ENCODE data around the gene SLC25A1.

The SLC25A1 gene

DNA sequence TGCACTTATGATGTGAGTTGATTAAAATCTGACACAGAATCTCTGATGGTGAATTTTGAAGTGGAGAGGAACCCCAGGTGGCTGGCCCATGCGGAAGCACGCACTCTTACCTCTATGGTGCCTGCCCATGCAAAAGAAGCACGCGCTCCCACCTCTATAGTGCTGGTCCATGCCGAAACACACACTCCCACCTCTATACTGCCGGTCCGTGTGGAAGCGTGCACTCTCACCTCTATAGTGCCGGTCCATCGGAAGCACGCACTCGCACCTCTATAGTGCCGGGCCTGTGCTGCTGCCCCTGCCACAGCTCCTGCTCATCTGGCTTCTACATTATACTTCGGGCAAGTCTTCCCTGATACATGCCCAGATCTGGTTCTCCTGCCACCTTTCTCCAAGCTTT lies 36.8 kb upstream of the SLC25A1 start (continued):
- TF ChIP-seq, protein P1, sequence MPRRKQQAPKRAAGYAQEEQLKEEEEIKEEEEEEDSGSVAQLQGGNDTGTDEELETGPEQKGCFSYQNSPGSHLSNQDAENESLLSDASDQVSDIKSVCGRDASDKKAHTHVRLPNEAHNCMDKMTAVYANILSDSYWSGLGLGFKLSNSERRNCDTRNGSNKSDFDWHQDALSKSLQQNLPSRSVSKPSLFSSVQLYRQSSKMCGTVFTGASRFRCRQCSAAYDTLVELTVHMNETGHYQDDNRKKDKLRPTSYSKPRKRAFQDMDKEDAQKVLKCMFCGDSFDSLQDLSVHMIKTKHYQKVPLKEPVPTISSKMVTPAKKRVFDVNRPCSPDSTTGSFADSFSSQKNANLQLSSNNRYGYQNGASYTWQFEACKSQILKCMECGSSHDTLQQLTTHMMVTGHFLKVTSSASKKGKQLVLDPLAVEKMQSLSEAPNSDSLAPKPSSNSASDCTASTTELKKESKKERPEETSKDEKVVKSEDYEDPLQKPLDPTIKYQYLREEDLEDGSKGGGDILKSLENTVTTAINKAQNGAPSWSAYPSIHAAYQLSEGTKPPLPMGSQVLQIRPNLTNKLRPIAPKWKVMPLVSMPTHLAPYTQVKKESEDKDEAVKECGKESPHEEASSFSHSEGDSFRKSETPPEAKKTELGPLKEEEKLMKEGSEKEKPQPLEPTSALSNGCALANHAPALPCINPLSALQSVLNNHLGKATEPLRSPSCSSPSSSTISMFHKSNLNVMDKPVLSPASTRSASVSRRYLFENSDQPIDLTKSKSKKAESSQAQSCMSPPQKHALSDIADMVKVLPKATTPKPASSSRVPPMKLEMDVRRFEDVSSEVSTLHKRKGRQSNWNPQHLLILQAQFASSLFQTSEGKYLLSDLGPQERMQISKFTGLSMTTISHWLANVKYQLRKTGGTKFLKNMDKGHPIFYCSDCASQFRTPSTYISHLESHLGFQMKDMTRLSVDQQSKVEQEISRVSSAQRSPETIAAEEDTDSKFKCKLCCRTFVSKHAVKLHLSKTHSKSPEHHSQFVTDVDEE (CRISPR knock-in tag; IDR thresholded peaks at IDR 0.05): no peak
- TF ChIP-seq, protein P2, sequence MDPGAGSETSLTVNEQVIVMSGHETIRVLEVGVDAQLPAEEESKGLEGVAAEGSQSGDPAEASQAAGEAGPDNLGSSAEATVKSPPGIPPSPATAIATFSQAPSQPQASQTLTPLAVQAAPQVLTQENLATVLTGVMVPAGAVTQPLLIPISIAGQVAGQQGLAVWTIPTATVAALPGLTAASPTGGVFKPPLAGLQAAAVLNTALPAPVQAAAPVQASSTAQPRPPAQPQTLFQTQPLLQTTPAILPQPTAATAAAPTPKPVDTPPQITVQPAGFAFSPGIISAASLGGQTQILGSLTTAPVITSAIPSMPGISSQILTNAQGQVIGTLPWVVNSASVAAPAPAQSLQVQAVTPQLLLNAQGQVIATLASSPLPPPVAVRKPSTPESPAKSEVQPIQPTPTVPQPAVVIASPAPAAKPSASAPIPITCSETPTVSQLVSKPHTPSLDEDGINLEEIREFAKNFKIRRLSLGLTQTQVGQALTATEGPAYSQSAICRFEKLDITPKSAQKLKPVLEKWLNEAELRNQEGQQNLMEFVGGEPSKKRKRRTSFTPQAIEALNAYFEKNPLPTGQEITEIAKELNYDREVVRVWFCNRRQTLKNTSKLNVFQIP (CRISPR knock-in tag; IDR thresholded peaks at IDR 0.05; ENCODE audit: borderline replicate concordance, low read depth): no peak

DNA sequence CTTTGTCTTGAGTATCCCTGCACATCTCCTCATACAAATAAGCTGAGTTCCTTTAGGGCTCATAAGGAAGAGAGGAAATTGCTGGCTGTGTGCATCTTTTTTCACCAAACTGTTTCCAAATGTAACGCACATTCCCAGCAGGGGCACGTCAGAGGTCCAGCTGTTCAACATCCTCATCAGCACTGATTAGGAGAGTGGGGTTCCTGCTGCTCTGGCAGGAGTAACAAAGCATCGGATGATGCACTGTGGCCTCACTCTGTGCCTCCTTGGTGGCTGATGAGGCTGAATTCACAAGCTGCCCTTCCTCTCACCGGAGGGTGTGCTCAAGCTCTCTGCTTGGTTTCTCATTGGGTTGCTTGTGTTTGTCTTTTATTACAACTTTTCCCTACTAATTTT lies 35.5 kb upstream of the SLC25A1 start:
- TF ChIP-seq, protein P3, sequence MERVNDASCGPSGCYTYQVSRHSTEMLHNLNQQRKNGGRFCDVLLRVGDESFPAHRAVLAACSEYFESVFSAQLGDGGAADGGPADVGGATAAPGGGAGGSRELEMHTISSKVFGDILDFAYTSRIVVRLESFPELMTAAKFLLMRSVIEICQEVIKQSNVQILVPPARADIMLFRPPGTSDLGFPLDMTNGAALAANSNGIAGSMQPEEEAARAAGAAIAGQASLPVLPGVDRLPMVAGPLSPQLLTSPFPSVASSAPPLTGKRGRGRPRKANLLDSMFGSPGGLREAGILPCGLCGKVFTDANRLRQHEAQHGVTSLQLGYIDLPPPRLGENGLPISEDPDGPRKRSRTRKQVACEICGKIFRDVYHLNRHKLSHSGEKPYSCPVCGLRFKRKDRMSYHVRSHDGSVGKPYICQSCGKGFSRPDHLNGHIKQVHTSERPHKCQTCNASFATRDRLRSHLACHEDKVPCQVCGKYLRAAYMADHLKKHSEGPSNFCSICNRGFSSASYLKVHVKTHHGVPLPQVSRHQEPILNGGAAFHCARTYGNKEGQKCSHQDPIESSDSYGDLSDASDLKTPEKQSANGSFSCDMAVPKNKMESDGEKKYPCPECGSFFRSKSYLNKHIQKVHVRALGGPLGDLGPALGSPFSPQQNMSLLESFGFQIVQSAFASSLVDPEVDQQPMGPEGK (CRISPR knock-in tag; IDR thresholded peaks at IDR 0.05; ENCODE audit: borderline replicate concordance): no peak
- TF ChIP-seq ISL1 (CRISPR knock-in tag; IDR thresholded peaks at IDR 0.05) (no peak), ZC3H10 (CRISPR knock-in tag; IDR thresholded peaks at IDR 0.05) (no peak), ZFP30 (CRISPR knock-in tag; IDR thresholded peaks at IDR 0.05) (no peak), ESRRG (CRISPR knock-in tag; IDR thresholded peaks at IDR 0.05) (no peak), PPARA (CRISPR knock-in tag; IDR thresholded peaks at IDR 0.05; ENCODE audit: borderline replicate concordance) (no peak), GLIS3 (CRISPR knock-in tag; IDR thresholded peaks at IDR 0.05) (no peak), TOX (CRISPR knock-in tag; IDR thresholded peaks at IDR 0.05; ENCODE audit: borderline replicate concordance) (no peak), ZNF70 (CRISPR knock-in tag; IDR thresholded peaks at IDR 0.05) (no peak), ZNF8 (CRISPR knock-in tag; IDR thresholded peaks at IDR 0.05) (no peak), ZNF565 (CRISPR knock-in tag; conservative IDR thresholded peaks at IDR 0.05; ENCODE audit: low read depth) (no peak), ARNTL (CRISPR knock-in tag; IDR thresholded peaks at IDR 0.05; ENCODE audit: borderline replicate concordance, low read depth) (no peak), BACH2 (CRISPR knock-in tag; IDR thresholded peaks at IDR 0.05; ENCODE audit: borderline replicate concordance) (no peak), RARB (CRISPR knock-in tag; IDR thresholded peaks at IDR 0.05) (no peak), CSDC2 (CRISPR knock-in tag; IDR thresholded peaks at IDR 0.05) (no peak), TCF4 (CRISPR knock-in tag; IDR thresholded peaks at IDR 0.05; ENCODE audit: borderline replicate concordance) (no peak), OSR1 (CRISPR knock-in tag; IDR thresholded peaks at IDR 0.05) (no peak)
- TF ChIP-seq, protein P4, sequence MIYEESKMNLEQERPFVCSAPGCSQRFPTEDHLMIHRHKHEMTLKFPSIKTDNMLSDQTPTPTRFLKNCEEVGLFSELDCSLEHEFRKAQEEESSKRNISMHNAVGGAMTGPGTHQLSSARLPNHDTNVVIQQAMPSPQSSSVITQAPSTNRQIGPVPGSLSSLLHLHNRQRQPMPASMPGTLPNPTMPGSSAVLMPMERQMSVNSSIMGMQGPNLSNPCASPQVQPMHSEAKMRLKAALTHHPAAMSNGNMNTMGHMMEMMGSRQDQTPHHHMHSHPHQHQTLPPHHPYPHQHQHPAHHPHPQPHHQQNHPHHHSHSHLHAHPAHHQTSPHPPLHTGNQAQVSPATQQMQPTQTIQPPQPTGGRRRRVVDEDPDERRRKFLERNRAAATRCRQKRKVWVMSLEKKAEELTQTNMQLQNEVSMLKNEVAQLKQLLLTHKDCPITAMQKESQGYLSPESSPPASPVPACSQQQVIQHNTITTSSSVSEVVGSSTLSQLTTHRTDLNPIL (CRISPR knock-in tag; IDR thresholded peaks at IDR 0.05; ENCODE audit: low read depth): no peak
- TF ChIP-seq, protein P1 (CRISPR knock-in tag; IDR thresholded peaks at IDR 0.05): no peak
- TF ChIP-seq, protein P2 (CRISPR knock-in tag; IDR thresholded peaks at IDR 0.05; ENCODE audit: borderline replicate concordance, low read depth): no peak
- ATAC-seq: no peak
